Progenitor cell of endocrine pancreas (in vitro differentiated cells): ENCODE data around the gene MAGI3. TPM values are rescaled to one million over a fixed set of nuclear protein-coding genes. Genes with fewer than 3 reads are reported as not detected.

Experiments
- DNase-seq: peaks from one replicate; pipeline ENCODE4 v3.0.0; 2021; ENCODE audit warnings: low spot score; ENCODE audit not compliant: unreplicated experiment
- H3K27ac Mint-ChIP-seq: 2 replicates; pipeline ENCODE4 v1.8.0; 2021; ENCODE audit warnings: mild to moderate bottlenecking, moderate library complexity, mixed read lengths
- H3K27me3 Mint-ChIP-seq: 2 replicates; pipeline ENCODE4 v1.8.0; 2021; ENCODE audit warnings: mixed read lengths
- H3K36me3 Mint-ChIP-seq: 2 replicates; pipeline ENCODE4 v1.8.0; 2022; ENCODE audit warnings: mixed read lengths; ENCODE audit not compliant: insufficient read depth
- H3K4me1 Mint-ChIP-seq: 2 replicates; pipeline ENCODE4 v1.8.0; 2021; ENCODE audit warnings: low read depth, mixed read lengths
- H3K4me3 Mint-ChIP-seq: 2 replicates; pipeline ENCODE4 v1.8.0; 2021; ENCODE audit warnings: low read depth, mild to moderate bottlenecking, moderate library complexity, mixed read lengths
- H3K9me3 Mint-ChIP-seq: 2 replicates; pipeline ENCODE4 v1.8.0; 2021; ENCODE audit warnings: low read depth, mixed read lengths
- CTCF ChIP-seq: fragments of 200-600 bp; sonication (generic); IDR thresholded peaks from one replicate; pipeline ENCODE4 v1.5.0; 2021; ENCODE audit warnings: antibody characterized with exemption, mild to moderate bottlenecking; ENCODE audit not compliant: unreplicated experiment
- total RNA-seq: library from RNA; stranded (reverse); gene quantifications from 2 replicates; pipeline ENCODE4 v1.2.1, GENCODE V29; 2021

The MAGI3 gene
- total RNA-seq, 1 donor from 2014 or later: 23.7 TPM

- H3K36me3 Mint-ChIP-seq: peaks cover 15% of the 10 kb centered on the region
- H3K27ac Mint-ChIP-seq: no peak overlapping the region
- no peak overlapping the region for H3K4me3 Mint-ChIP-seq
These were observed 129.2 kb downstream of the MAGI3 start for GRCh38 chr1:113519556-113519955.

GRCh38 chr1:113530021-113530420, 139.7 kb downstream of the MAGI3 start:
- Mint-ChIP-seq H3K27ac (no peak overlapping the region), H3K27me3 (no peaks in the 10 kb centered on the region), H3K4me1 (peaks cover 8% of the 10 kb centered on the region), H3K36me3 (peaks cover 11% of the 10 kb centered on the region), H3K4me3 (no peak overlapping the region), H3K9me3 (peaks cover 23% of the 10 kb centered on the region)
- DNase-seq: no peak
- TF ChIP-seq CTCF: no peak

More at GRCh38 chr1:113519556-113519955, 129.2 kb downstream of the MAGI3 start:
- TF ChIP-seq CTCF: no peak
- DNase-seq: no peak
- Mint-ChIP-seq H3K9me3 (peaks cover 19% of the 10 kb centered on the region), H3K27me3 (no peaks in the 10 kb centered on the region), H3K4me1 (peaks cover 17% of the 10 kb centered on the region)

- DNase-seq: no peak
- TF ChIP-seq CTCF: no peak
- Mint-ChIP-seq H3K9me3 (peaks cover 16% of the 10 kb centered on the region), H3K4me3 (no peak overlapping the region), H3K27me3 (no peaks in the 10 kb centered on the region), H3K27ac (no peak overlapping the region), H3K4me1 (peaks cover 8% of the 10 kb centered on the region), H3K36me3 (peaks cover 5% of the 10 kb centered on the region)
These were observed 141.0 kb downstream of the MAGI3 start for GRCh38 chr1:113531321-113531720.

GRCh38 chr1:113533061-113533460, 142.7 kb downstream of the MAGI3 start:
- Mint-ChIP-seq H3K27ac (no peak overlapping the region), H3K27me3 (no peaks in the 10 kb centered on the region), H3K4me1 (peaks cover 8% of the 10 kb centered on the region), H3K36me3 (peaks cover 4% of the 10 kb centered on the region), H3K9me3 (peaks cover 5% of the 10 kb centered on the region), H3K4me3 (no peak overlapping the region)
- no peak for TF ChIP-seq CTCF
- DNase-seq: no peak

- no peak for TF ChIP-seq CTCF
- no peak for DNase-seq
- Mint-ChIP-seq H3K9me3 (no peaks in the 10 kb centered on the region), H3K4me3 (no peak overlapping the region), H3K27ac (no peak overlapping the region), H3K36me3 (no peaks in the 10 kb centered on the region), H3K27me3 (no peaks in the 10 kb centered on the region), H3K4me1 (peaks cover 8% of the 10 kb centered on the region)
These were observed 144.0 kb downstream of the MAGI3 start for GRCh38 chr1:113534130-113534817.
